ENCODE results near the gene CA7. TPM values are rescaled to one million over a fixed set of nuclear protein-coding genes. Genes with fewer than 3 reads are reported as not detected.
"Not testable (repeated sequence)": the region's sequence is repeated elsewhere in the genome, so short reads cannot be mapped to it uniquely, and the experiment has no call there.

The CA7 gene
- total RNA-seq, 2 experiments from 2014 or later: not detected

DNA sequence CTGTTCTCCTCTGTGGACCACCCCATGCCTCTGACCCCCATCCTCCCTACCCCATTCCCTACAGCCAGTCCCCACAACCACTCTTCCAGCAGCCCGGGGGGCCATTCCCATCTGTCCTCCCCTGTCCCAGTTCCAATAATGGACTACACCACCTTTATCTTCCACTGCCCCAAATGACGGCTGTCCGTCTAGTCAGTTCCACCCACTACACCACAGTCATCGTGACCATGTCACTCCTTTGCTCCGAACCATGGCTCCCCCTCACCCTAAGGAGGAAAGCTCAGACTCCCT lies 51.4 kb downstream of the CA7 start:
- DNase-seq: no peak
- peaks cover 23% of the 10 kb centered on the region for H3K4me1 Mint-ChIP-seq
- H3K4me3 Mint-ChIP-seq: no peak overlapping the region
- ChIA-PET POLR2A (interaction anchor here (0.5 kb wide), 1 partner anchor 52 kb away, joined by 5 read pairs; no protein-coding TSS in a partner anchor), CTCF (interaction anchor here (0.5 to 7.3 kb wide), 25 partner anchors 9 to 1767 kb away, joined by 3 to 51 read pairs (median 5); partner anchors contain the start of genes CDH16, NAE1, PDP2 and RRAD)
- H3K36me3 Mint-ChIP-seq (ENCODE audit: low read depth): peaks cover 8% of the 10 kb centered on the region
- no peak overlapping the region for H3K27ac Mint-ChIP-seq
- H3K9me3 Mint-ChIP-seq: no peaks in the 10 kb centered on the region
- no peaks in the 10 kb centered on the region for H3K27me3 Mint-ChIP-seq

DNA sequence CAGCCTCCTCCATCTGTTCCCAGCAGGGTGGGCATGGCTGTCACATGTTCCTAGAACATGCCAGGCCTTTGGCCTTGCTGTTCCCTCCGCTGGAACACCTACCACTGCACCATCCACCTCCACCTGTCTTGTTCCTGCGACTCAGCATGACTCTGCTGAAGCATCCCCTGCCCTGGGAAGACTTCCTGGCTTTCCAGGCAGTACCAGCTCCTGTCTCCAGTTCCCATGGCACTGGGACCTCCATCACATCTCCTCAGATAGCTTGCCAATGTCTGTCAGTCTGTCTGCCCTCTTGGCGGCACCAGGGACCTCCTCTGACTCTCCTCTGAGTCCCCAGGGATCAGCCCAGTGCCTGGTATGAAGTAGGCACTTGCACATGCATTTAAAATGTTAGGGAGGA lies 51.8 kb downstream of the CA7 start:
- Mint-ChIP-seq H3K27ac (no peak overlapping the region), H3K4me1 (peaks cover 23% of the 10 kb centered on the region), H3K36me3 (ENCODE audit: low read depth) (peaks cover 8% of the 10 kb centered on the region), H3K9me3 (no peaks in the 10 kb centered on the region), H3K4me3 (no peak overlapping the region), H3K27me3 (no peaks in the 10 kb centered on the region)
- no peak for DNase-seq
- ChIA-PET CTCF (interaction anchor here (0.6 to 7.3 kb wide), 22 partner anchors 9 to 680 kb away, joined by 3 to 51 read pairs (median 5); partner anchors contain the start of genes CDH16, NAE1, PDP2 and RRAD), POLR2A (interaction anchor here (0.5 kb wide), 1 partner anchor 51 kb away, joined by 5 read pairs; no protein-coding TSS in a partner anchor)

DNA sequence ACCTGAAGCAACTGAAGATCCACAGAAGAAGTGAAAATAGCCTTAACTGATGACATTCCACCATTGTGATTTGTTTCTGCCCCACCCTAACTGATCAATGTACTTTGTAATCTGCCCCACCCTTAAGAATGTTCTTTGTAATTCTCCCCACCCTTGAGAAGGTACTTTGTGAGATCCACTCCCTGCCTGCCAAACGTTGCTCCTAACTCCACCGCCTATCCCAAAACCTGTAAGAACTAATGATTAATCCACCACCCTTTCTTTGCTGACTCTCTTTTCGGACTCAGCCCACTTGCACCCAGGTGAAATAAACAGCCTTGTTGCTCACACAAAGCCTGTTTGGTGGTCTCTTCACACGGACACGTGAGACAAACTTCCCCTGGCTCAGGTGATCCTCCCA lies 52.5 kb downstream of the CA7 start:
- peaks cover 23% of the 10 kb centered on the region for H3K4me1 Mint-ChIP-seq
- H3K9me3 Mint-ChIP-seq; H3K27me3 Mint-ChIP-seq; H3K27ac Mint-ChIP-seq; H3K36me3 Mint-ChIP-seq (ENCODE audit: low read depth); DNase-seq; H3K4me3 Mint-ChIP-seq; POLR2A ChIA-PET: not testable (repeated sequence)
- CTCF ChIA-PET: interaction anchor here (0.6 to 2.5 kb wide), 8 partner anchors 15 to 679 kb away, joined by 3 to 9 read pairs (median 4); partner anchors contain the start of gene PDP2

DNA sequence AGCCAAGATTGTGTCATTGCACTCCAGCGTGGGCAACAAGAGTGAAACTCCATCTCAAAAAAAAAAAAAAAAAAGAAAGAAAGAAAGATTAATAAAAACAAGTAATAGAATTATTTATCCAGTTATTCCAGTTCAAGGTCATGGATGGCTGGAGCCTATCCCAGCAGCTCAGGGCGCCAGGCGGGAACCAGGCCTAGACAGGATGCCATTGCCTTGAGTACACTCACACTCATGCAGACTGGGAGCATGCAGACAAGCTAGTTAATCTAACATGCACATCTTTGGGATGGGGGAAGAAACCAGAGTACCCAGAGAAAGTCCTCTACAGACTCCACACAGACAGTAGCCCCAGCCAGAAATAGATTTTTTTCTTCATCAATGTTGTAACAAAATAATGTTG lies 54.0 kb downstream of the CA7 start:
- Mint-ChIP-seq H3K27me3 (no peaks in the 10 kb centered on the region), H3K4me3 (no peak overlapping the region), H3K27ac (no peak overlapping the region), H3K36me3 (ENCODE audit: low read depth) (peaks cover under 1% of the 10 kb centered on the region), H3K4me1 (peaks cover 15% of the 10 kb centered on the region), H3K9me3 (no peaks in the 10 kb centered on the region)
- no peak for DNase-seq
- POLR2A ChIA-PET: no interaction called here
- CTCF ChIA-PET: interaction anchor here (0.7 to 2.0 kb wide), 6 partner anchors 8 to 30 kb away, joined by 3 to 9 read pairs (median 3); partner anchors contain the start of gene PDP2

DNA sequence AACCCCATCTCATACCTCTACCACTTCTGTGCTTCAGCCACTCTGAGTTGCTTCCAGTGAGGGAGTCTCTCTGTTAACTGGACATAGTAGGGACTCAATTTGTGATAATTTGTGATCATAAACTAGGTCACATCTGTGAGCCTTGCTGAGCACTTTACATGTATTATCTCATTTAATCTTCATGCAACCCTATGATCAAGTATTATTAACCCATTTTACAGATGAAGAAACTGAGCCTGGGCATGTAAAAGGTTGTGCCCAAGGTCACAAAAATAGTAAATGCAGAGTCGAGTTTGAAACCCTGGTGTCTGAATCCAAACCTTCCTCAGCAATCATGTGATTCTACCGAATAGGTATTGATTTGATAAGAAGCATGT lies 54.7 kb downstream of the CA7 start:
- Mint-ChIP-seq H3K27ac (no peak overlapping the region), H3K4me1 (peaks cover 11% of the 10 kb centered on the region), H3K4me3 (no peak overlapping the region), H3K9me3 (no peaks in the 10 kb centered on the region), H3K36me3 (ENCODE audit: low read depth) (no peaks in the 10 kb centered on the region), H3K27me3 (no peaks in the 10 kb centered on the region)
- DNase-seq: no peak
- CTCF ChIA-PET: interaction anchor here (0.9 to 1.7 kb wide), 4 partner anchors 8 to 29 kb away, joined by 3 to 9 read pairs (median 3); no protein-coding TSS in a partner anchor
- POLR2A ChIA-PET: no interaction called here

DNA sequence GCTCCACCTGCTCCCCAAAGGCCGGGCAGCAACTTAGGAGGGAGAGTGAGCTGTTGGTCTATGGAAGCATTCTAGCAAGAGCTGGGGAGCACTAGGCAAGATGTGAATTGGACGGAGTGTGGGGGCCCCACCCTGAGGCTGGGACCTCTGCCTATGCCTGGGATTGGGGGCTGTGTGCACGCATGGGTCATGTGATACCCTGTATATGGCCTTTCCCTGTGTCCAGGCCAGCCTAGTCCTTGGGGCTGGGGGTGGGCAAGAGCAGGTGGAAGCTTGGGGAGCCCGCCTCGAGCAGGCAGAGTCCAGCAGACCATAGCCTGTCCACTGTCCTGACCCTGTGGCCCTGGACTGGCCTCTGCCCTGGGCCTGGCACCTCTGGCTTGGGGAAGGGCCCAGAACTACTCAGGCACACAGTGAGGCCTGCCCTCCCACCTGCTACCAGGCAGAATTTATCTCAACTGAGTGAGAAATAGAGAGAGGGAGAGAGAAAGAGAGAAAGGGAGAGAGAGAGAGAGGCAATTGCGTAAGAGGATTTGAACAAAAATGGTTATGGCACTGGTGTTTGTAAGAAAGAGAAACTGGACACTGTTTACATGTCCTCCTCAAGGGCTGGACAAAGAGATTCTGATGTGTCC lies 55.2 kb downstream of the CA7 start:
- no peak for DNase-seq
- Mint-ChIP-seq H3K27ac (no peak overlapping the region), H3K4me3 (no peak overlapping the region), H3K4me1 (peaks cover 9% of the 10 kb centered on the region), H3K9me3 (no peaks in the 10 kb centered on the region), H3K27me3 (no peaks in the 10 kb centered on the region), H3K36me3 (ENCODE audit: low read depth) (no peaks in the 10 kb centered on the region)
- ChIA-PET POLR2A (no interaction called here), CTCF (interaction anchor here (1.0 to 1.5 kb wide), 2 partner anchors 9 to 11 kb away, joined by 3 read pairs; no protein-coding TSS in a partner anchor)

DNA sequence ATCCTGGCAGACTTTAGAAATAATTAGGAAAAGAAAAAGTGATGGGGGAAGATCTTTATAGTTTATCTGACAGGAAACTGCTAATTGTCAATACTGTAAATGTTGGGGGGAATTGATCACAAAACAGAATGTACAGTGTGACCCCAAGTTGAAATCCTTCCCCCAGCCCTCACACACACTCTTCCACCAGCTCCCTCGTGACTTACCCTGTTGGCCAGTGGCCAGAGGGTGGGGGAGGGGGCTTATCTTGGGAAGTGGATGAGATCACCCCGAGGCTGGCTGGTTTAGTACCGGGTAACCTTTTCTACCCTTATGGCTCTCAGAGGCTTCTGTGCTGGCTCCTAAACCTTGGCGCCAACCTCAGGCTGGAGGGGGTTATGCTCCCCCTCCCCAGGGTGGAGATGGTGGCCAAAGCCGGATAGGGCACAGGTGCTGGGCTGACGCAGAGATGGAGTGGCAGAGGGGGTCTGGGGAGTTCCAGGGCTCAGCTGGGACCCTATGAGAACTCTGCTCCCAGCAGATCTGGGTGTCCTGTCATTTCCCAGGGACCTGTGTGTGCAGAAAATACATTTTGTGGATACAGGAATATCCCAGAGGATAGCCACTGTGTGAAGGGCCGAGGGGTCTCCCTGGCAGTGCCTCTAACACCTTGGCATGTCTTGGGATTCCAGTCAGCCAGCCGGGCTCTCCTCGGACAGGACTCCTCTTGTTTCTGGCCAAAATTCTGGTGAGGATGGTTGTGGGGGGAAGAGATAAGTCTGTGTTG lies 55.9 kb downstream of the CA7 start:
- Mint-ChIP-seq H3K27ac (no peak overlapping the region), H3K9me3 (no peaks in the 10 kb centered on the region), H3K4me1 (peaks cover 5% of the 10 kb centered on the region), H3K4me3 (no peak overlapping the region), H3K27me3 (no peaks in the 10 kb centered on the region), H3K36me3 (ENCODE audit: low read depth) (no peaks in the 10 kb centered on the region)
- ChIA-PET POLR2A (no interaction called here), CTCF (interaction anchor here (1.1 kb wide), 1 partner anchor 255 kb away, joined by 3 read pairs; no protein-coding TSS in a partner anchor)
- DNase-seq: no peak

DNA sequence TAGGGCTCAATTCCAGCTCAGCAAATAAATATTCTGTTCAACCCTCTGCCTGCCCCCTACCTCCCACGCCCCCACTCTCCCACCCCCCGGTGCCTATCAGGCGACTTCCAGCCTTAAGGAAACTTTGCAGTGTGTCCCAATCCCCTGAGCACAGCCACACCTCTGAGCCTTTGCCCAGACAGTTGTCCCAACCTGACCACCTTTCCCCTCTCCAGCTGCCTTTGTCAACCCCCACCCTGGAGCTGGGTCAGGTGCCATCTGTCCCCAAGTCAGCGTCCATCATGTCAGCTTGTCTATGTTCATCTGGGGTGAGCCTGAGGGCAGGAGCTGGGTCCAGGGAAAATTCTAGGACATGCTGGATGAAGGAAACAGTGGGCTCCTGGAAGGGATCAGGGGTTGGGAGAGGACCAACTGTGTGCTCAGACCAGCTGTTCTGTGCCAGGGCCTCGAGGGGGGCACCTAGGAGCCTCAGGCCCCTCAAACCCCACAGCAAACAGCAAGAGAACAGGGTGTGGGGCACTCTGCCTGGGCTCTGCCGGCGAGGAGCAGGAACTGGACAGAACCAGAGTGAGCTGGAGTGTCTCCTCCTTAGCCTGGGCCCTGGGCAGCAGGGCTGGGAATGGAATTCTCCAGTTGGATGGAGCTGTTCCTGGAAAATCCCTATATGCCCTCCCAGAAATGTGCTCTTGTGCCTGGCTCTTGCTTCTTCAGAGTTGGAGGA lies 56.7 kb downstream of the CA7 start:
- no peaks in the 10 kb centered on the region for H3K27me3 Mint-ChIP-seq
- POLR2A ChIA-PET: no interaction called here
- DNase-seq: no peak
- no peak overlapping the region for H3K4me3 Mint-ChIP-seq
- CTCF ChIA-PET: interaction anchor here (1.1 to 1.8 kb wide), 3 partner anchors 10 to 254 kb away, joined by 3 to 4 read pairs (median 4); no protein-coding TSS in a partner anchor
- no peaks in the 10 kb centered on the region for H3K9me3 Mint-ChIP-seq
- H3K27ac Mint-ChIP-seq: no peak overlapping the region
- H3K36me3 Mint-ChIP-seq (ENCODE audit: low read depth): no peaks in the 10 kb centered on the region
- peaks cover 6% of the 10 kb centered on the region for H3K4me1 Mint-ChIP-seq

DNA sequence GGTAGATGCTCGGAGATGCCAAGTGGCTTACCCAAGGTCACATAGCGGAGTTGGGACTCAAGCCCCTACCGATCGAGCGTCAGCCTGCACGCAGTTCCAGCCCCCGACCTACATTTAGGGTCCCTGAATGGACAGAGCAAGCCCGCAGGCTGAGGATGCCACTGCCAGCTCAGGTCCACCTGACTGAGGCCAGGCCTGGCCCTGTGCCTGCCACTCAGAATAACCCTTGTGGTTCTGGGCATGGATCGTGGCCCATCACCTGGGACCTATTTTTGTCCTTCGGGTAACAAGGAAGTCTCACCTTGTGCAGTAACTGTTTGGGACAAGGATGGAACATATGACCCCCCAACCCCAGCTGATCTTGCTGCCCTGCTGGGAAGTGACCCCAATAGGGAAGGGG lies 57.4 kb downstream of the CA7 start:
- Mint-ChIP-seq H3K27ac (no peak overlapping the region), H3K9me3 (no peaks in the 10 kb centered on the region), H3K36me3 (ENCODE audit: low read depth) (no peaks in the 10 kb centered on the region), H3K27me3 (no peaks in the 10 kb centered on the region), H3K4me3 (no peak overlapping the region), H3K4me1 (peaks cover 12% of the 10 kb centered on the region)
- no peak for DNase-seq
- CTCF ChIA-PET: interaction anchor here (1.1 to 1.8 kb wide), 2 partner anchors 9 to 27 kb away, joined by 4 read pairs; no protein-coding TSS in a partner anchor
- POLR2A ChIA-PET: no interaction called here

DNA sequence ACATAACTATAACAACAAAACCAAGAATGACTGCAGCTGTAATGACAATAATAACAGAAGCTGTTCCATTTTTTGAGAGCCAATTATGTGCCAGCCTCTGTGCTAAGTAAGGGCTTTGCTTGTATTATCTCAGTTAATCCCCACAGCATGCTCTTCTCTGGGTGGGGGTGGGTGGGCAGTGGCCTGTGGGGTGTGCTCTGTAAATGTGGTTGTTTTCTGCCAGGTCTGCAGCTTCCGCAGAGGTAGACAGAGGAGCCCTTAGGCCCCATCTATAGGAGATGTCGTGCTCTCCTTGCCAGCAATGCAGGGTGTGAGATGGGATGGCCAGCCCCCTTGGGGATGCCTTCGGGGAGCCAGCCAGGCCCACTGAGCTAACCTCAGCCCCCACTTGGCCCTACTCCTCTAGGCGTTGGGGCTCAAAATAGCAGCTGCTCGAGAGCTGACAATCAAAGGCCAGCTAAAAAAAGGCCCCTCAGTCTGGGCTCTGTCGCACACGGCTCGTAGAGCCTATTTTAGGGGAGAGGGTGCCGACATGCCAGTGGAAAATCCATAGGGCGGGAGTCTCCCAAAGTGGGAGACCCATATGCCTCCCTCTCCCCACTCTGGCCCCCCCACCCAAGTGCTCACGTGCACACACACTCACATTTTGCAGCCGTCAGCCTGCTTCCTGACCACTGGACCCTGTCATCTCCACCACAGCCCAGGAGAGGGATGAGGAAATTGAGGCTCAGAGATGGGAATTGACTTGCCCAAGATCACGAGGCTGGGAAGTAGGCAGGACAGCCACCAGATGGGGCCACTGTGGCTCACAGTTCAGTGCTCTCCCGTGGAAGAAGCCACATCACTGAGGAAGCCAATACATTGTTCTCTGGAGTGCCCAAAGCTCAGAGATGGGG lies 58.7 kb downstream of the CA7 start:
- no peaks in the 10 kb centered on the region for H3K9me3 Mint-ChIP-seq
- peaks cover 12% of the 10 kb centered on the region for H3K4me1 Mint-ChIP-seq
- H3K36me3 Mint-ChIP-seq (ENCODE audit: low read depth): no peaks in the 10 kb centered on the region
- CTCF ChIA-PET: interaction anchor here (0.6 to 6.4 kb wide), 7 partner anchors 9 to 315 kb away, joined by 3 to 51 read pairs (median 4); partner anchors contain the start of gene RRAD
- no peaks in the 10 kb centered on the region for H3K27me3 Mint-ChIP-seq
- no peak overlapping the region for H3K27ac Mint-ChIP-seq
- no peak for DNase-seq
- no peak overlapping the region for H3K4me3 Mint-ChIP-seq
- POLR2A ChIA-PET: no interaction called here

All from activated CD4-positive, alpha-beta T cell treated with anti-CD3 and anti-CD28 coated beads, Interleukin-2, amount 10 ng/mL, durations not matched to agents 7 days and 5 days (primary cell).